OCI-M2 (cell line): ENCODE data around the gene HESX1.

Experiments
- DNase-seq: peaks from one replicate; lab custom pipeline; 2025; ENCODE audit not compliant: unreplicated experiment; lab: John Stamatoyannopoulos, UW

The HESX1 gene

GRCh38 chr3:57150113-57150581 lies 49.6 kb downstream of the HESX1 start:
- DNase-seq: no peak
